GM11168 (cell line): Measurements from ENCODE around the gene NRG2.

Source experiments
- in situ Hi-C: fragments of 300-500 bp; cut with MboI; formaldehyde crosslinking; loops from one replicate; pipeline ENCODE4 v1.12.0; 2022; ENCODE audit warnings: low sequenced_read_pairs; ENCODE audit not compliant: unreplicated experiment

The NRG2 gene

GRCh38 chr5:139976703-139977102, 66.4 kb downstream of the NRG2 start:
- in situ Hi-C loops = no loop called here

- in situ Hi-C loops = no loop called here
Measured at GRCh38 chr5:139975942-139976341, 67.2 kb downstream of the NRG2 start.

- in situ Hi-C loops = no loop called here
Measured at GRCh38 chr5:139975306-139975705, 67.8 kb downstream of the NRG2 start.

- in situ Hi-C loops = loop anchor here (5.0 kb wide), 1 partner anchor 187 kb away; no protein-coding TSS in a partner anchor
Measured at GRCh38 chr5:139974661-139975060, 68.4 kb downstream of the NRG2 start.

GRCh38 chr5:139971202-139971725, 71.8 kb downstream of the NRG2 start:
- in situ Hi-C loops = loop anchor here (5.0 kb wide), 1 partner anchor 184 kb away; no protein-coding TSS in a partner anchor

- in situ Hi-C loops = no loop called here
Measured at GRCh38 chr5:139969318-139969717, 73.8 kb downstream of the NRG2 start.

- in situ Hi-C loops = no loop called here
Measured at GRCh38 chr5:139968547-139969261, 74.4 kb downstream of the NRG2 start.

GRCh38 chr5:139967353-139967752, 75.7 kb downstream of the NRG2 start:
- in situ Hi-C loops = no loop called here

GRCh38 chr5:139966856-139967255, 76.2 kb downstream of the NRG2 start:
- in situ Hi-C loops = no loop called here

- in situ Hi-C loops = no loop called here
Measured at GRCh38 chr5:139964994-139965565, 78.0 kb downstream of the NRG2 start.

GRCh38 chr5:139964266-139964993, 78.7 kb downstream of the NRG2 start:
- in situ Hi-C loops = no loop called here

- in situ Hi-C loops = no loop called here
Measured at GRCh38 chr5:139962445-139962844, 80.7 kb downstream of the NRG2 start.

- in situ Hi-C loops = no loop called here
Measured at GRCh38 chr5:139961435-139962157, 81.5 kb downstream of the NRG2 start.

- in situ Hi-C loops = no loop called here
Measured at GRCh38 chr5:139960723-139961383, 82.2 kb downstream of the NRG2 start.

- in situ Hi-C loops = no loop called here
Measured at GRCh38 chr5:139958432-139959148, 84.5 kb downstream of the NRG2 start.

- in situ Hi-C loops = no loop called here
Measured at GRCh38 chr5:139956342-139956741, 86.8 kb downstream of the NRG2 start.

GRCh38 chr5:139955616-139956273, 87.4 kb downstream of the NRG2 start:
- in situ Hi-C loops = no loop called here

GRCh38 chr5:139955053-139955605, 88.0 kb downstream of the NRG2 start:
- in situ Hi-C loops = no loop called here
